ENCODE results near the gene DEFB129. TPM values are rescaled to one million over a fixed set of nuclear protein-coding genes. Genes with fewer than 3 reads are reported as not detected.

The DEFB129 gene
- total RNA-seq, 2 experiments from 2014 or later = not detected

DNA sequence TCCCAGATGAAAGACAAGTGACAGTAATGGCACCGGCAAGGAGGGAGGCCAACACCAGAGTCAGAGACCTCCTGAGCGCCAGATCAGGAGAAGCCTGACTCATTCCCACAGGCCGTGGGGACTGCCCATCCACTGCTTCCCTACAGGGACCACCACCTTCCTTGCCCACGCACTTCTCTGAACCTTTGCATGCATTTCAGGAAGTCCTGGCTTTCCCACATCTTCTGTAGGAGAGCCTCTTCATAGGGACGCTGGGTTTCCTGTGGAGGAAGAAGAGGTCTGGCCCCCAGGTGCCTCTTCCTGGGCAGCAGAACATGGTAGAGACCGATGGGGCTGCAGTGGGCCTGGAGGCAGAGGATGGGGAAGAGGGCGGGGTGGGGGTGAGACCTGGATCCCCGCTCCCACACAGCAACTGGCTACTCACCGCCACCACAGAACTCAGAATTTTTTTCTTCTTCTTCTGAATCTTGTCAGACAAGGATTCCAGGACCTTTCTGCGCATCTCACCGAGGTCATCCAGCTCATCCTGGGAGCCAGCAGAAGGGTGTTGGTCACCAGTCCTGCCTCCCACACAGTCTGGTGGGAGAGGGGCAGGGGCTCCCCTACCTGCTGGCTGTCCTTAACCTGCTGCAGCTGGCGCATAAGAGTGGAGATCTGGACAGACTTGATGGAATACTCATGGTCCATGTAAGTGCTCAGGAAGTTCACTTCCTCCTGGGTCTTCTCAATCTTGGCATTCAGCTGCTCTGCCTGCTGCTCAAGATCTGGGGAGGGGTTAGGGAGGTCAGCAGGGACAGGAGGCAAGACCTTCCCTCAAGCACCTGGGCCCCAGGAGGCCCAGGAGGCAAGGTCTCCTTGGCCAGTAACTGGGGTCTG, 49.8 kb downstream of the DEFB129 start:
- H3K36me3 Mint-ChIP-seq (ENCODE audit: low read depth) = peaks cover 9% of the 10 kb centered on the region
- no peak overlapping the region for H3K4me3 Mint-ChIP-seq
- H3K4me1 Mint-ChIP-seq (ENCODE audit: low read depth) = no peaks in the 10 kb centered on the region
- no peak for DNase-seq
- H3K9me3 Mint-ChIP-seq = no peaks in the 10 kb centered on the region
- CTCF ChIA-PET = interaction anchor here (0.6 to 1.5 kb wide), 2 partner anchors 11 to 15 kb away, joined by 3 to 7 read pairs; no protein-coding TSS in a partner anchor
- no peaks in the 10 kb centered on the region for H3K27me3 Mint-ChIP-seq (ENCODE audit: low read depth)
- intact Hi-C loops (cut with micrococcal nuclease) = no loop called here
- H3K27ac Mint-ChIP-seq = no peak overlapping the region

- Mint-ChIP-seq H3K36me3 (ENCODE audit: low read depth) (peaks cover 9% of the 10 kb centered on the region), H3K27me3 (ENCODE audit: low read depth) (no peaks in the 10 kb centered on the region), H3K27ac (no peak overlapping the region), H3K4me3 (no peak overlapping the region), H3K9me3 (no peaks in the 10 kb centered on the region), H3K4me1 (ENCODE audit: low read depth) (no peaks in the 10 kb centered on the region)
- CTCF ChIA-PET = interaction anchor here (1.5 kb wide), 1 partner anchor 11 kb away, joined by 7 read pairs; no protein-coding TSS in a partner anchor
- intact Hi-C loops (cut with micrococcal nuclease) = no loop called here
- no peak for DNase-seq
Measured at GRCh38 chr20:277496-277781, 50.4 kb downstream of the DEFB129 start.

DNA sequence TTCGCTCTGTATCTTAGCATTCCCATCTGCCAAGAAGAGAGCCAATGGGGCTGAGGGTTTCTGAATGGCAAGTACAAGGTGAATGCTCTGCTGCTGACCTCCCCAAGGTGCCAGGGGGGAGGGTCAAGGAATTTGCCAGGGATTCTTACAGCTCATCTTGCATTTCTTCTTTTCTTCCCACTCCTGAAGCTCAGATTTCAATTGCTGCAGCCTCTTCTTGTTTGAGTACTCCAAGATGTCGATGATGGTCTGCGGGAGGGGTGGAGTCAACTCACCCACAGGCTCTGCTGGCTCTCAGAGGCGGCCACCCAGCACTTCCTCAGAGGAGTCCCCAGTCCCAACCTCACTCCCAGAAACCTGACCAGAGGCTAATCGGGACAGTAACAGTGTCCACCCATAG, 51.1 kb downstream of the DEFB129 start:
- CTCF ChIA-PET = interaction anchor here (1.5 kb wide), 1 partner anchor 12 kb away, joined by 7 read pairs; no protein-coding TSS in a partner anchor
- no peaks in the 10 kb centered on the region for H3K27me3 Mint-ChIP-seq (ENCODE audit: low read depth)
- H3K9me3 Mint-ChIP-seq = no peaks in the 10 kb centered on the region
- H3K4me1 Mint-ChIP-seq (ENCODE audit: low read depth) = no peaks in the 10 kb centered on the region
- H3K27ac Mint-ChIP-seq = no peak overlapping the region
- no peak overlapping the region for H3K4me3 Mint-ChIP-seq
- intact Hi-C loops (cut with micrococcal nuclease) = no loop called here
- H3K36me3 Mint-ChIP-seq (ENCODE audit: low read depth) = peaks cover 9% of the 10 kb centered on the region
- no peak for DNase-seq

DNA sequence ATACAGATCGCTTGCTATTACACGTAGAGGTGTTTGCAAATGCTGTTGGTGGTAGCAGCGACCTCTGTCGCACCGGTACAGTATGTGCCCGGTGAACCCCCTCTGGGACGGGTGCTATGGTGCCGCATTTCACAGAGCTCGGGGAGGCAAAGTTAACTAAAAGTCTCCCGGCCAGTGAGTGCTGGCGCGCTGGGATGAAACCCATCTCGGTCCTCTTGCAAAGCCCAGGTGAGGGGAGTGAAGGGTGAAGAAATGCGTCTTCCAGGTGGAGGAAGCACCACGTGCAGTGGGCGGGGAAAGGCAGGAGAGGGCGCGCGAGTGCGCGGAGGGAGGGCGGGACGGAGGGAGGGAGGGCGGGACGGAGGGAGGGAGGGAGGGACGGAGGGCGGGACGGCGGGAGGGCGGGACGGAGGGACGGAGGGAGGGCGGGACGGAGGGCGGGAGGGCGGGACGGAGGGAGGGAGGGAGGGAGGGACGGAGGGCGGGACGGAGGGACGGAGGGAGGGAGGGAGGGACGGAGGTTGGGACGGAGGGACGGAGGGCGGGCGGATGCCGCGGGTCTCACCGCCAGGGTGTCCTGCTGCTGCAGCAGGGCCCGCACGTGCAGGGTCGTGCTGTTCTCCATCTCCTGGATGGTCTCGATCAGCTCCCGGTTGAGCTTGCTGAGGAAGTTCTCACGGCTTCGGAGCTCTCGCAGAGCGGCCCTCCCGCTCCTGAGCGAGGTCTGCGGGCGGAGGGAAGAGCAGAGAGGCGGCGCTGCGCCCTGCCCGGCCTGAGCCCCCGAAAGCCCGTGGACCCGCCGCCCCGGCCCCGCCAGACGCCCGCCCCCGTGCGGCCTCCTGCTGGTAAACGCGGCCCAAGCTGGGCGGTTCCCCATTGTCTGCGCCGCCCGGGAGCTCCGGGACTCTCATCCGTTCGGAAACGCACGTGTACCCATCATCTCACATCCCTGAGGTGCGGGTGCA, 51.8 kb downstream of the DEFB129 start:
- Mint-ChIP-seq H3K27me3 (ENCODE audit: low read depth) (no peaks in the 10 kb centered on the region), H3K27ac (no peak overlapping the region), H3K4me3 (no peak overlapping the region), H3K4me1 (ENCODE audit: low read depth) (no peaks in the 10 kb centered on the region), H3K9me3 (no peaks in the 10 kb centered on the region), H3K36me3 (ENCODE audit: low read depth) (peaks cover 9% of the 10 kb centered on the region)
- intact Hi-C loops (cut with micrococcal nuclease) = no loop called here
- CTCF ChIA-PET = interaction anchor here (1.5 kb wide), 1 partner anchor 13 kb away, joined by 7 read pairs; no protein-coding TSS in a partner anchor
- DNase-seq = no peak

Other genes with a start within 250 kb of the DEFB129 start
- gene DEFB125, start 139.6 kb upstream of the DEFB129 start, total RNA-seq = not detected
- not detected for gene DEFB126, start 84.7 kb upstream of the DEFB129 start, total RNA-seq
- not detected for gene DEFB127, start 69.8 kb upstream of the DEFB129 start, total RNA-seq
- not detected for gene DEFB128, start 37.5 kb upstream of the DEFB129 start, total RNA-seq
- gene DEFB132, start 30.5 kb downstream of the DEFB129 start, total RNA-seq = not detected
- gene C20orf96, start 63.5 kb downstream of the DEFB129 start, total RNA-seq = 1 to 10 TPM; 5.1 to 6.8 TPM
- 10 to 100 TPM; 13.6 to 15.6 TPM for gene ZCCHC3, start 70.3 kb downstream of the DEFB129 start, total RNA-seq
- gene SOX12, start 98.3 kb downstream of the DEFB129 start, total RNA-seq = 1 to 10 TPM; 6.0 to 6.4 TPM
- 1 to 10 TPM; 3.9 to 4.2 TPM for gene NRSN2, start 119.9 kb downstream of the DEFB129 start, total RNA-seq
- gene TRIB3, start 153.5 kb downstream of the DEFB129 start, total RNA-seq = 10 to 100 TPM; 47.4 to 49.2 TPM
- 100 to 1,000 TPM; 150 to 160 TPM for gene RBCK1, start 181.0 kb downstream of the DEFB129 start, total RNA-seq
- gene TBC1D20, start 235.3 kb downstream of the DEFB129 start, total RNA-seq = 10 to 100 TPM; 16.2 to 17.4 TPM